PC-3 (cell line): Measurements from ENCODE around the gene ATXN1L.

ENCODE experiments used
- EZH2phosphoT487 ChIP-seq: fragments of 300-600 bp; sonication (generic); IDR thresholded peaks from 2 replicates; pipeline ENCODE4 v1.6.1; 2018; ENCODE audit warnings: mild to moderate bottlenecking, antibody characterized with exemption, low read length, borderline replicate concordance
- TF ChIP-seq, protein P1 (sequence below): fragments of 300-600 bp; sonication (generic); conservative IDR thresholded peaks from 2 replicates; pipeline ENCODE4 v1.5.1; 2017; ENCODE audit warnings: antibody characterized with exemption, low read depth, mild to moderate bottlenecking, low read length

- TF ChIP-seq, protein P1, sequence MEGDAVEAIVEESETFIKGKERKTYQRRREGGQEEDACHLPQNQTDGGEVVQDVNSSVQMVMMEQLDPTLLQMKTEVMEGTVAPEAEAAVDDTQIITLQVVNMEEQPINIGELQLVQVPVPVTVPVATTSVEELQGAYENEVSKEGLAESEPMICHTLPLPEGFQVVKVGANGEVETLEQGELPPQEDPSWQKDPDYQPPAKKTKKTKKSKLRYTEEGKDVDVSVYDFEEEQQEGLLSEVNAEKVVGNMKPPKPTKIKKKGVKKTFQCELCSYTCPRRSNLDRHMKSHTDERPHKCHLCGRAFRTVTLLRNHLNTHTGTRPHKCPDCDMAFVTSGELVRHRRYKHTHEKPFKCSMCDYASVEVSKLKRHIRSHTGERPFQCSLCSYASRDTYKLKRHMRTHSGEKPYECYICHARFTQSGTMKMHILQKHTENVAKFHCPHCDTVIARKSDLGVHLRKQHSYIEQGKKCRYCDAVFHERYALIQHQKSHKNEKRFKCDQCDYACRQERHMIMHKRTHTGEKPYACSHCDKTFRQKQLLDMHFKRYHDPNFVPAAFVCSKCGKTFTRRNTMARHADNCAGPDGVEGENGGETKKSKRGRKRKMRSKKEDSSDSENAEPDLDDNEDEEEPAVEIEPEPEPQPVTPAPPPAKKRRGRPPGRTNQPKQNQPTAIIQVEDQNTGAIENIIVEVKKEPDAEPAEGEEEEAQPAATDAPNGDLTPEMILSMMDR, result no peak
- no peak for TF ChIP-seq EZH2phosphoT487
Measured at GRCh38 chr16:71845639-71846430, at the start of gene ATXN1L.
